WTC11 (cell line): ENCODE data around the gene TMEM272. TPM values are rescaled to one million over a fixed set of nuclear protein-coding genes. Genes with fewer than 3 reads are reported as not detected.

Experiments used
- ATAC-seq: fragments of 200-7000 bp; cut with Tn5 transposase; 2 replicates; pipeline ENCODE4 v1.10.0; 2021; ENCODE audit warnings: mild to moderate bottlenecking, moderate library complexity
- CTCF ChIA-PET: fragments of 300-600 bp; sonication (Branson Sonifier 250); formaldehyde crosslinking; loops from one replicate; lab custom pipeline; 2021; ENCODE audit warnings: antibody characterized with exemption; lab: Charles Lee
- POLR2A ChIA-PET: fragments of 350-600 bp; sonication (Branson Sonifier 250); formaldehyde crosslinking; loops from one replicate; lab custom pipeline; 2021; ENCODE audit warnings: antibody characterized with exemption; lab: Charles Lee
- DNase-seq: peaks from one replicate; pipeline ENCODE4 v3.0.0; 2021; ENCODE audit warnings: low spot score
- H3K27ac Mint-ChIP-seq: 2 replicates; pipeline ENCODE4 v1.8.0; 2021; ENCODE audit warnings: mixed read lengths
- H3K27me3 Mint-ChIP-seq: 2 replicates; pipeline ENCODE4 v1.8.0; 2021; ENCODE audit warnings: low read depth, mild to moderate bottlenecking, moderate library complexity, mixed read lengths
- H3K36me3 Mint-ChIP-seq: 2 replicates; pipeline ENCODE4 v1.8.0; 2021; ENCODE audit warnings: mixed read lengths
- H3K4me1 Mint-ChIP-seq: 2 replicates; pipeline ENCODE4 v1.8.0; 2022; ENCODE audit warnings: mixed read lengths
- H3K4me3 Mint-ChIP-seq: 2 replicates; pipeline ENCODE4 v1.8.0; 2021; ENCODE audit warnings: mild to moderate bottlenecking, moderate library complexity, mixed read lengths
- H3K9me3 Mint-ChIP-seq: 2 replicates; pipeline ENCODE4 v1.8.0; 2021; ENCODE audit warnings: mixed read lengths
- NR1H2 ChIP-seq: sonication (generic); formaldehyde crosslinking; IDR thresholded peaks from 2 replicates; pipeline ENCODE4 v1.9.0; 2021; ENCODE audit warnings: mild to moderate bottlenecking, moderate library complexity, missing genetic modification reagents
- RELA ChIP-seq: sonication (generic); formaldehyde crosslinking; IDR thresholded peaks from 2 replicates; pipeline ENCODE4 v1.8.1; 2022; ENCODE audit warnings: missing genetic modification reagents, mild to moderate bottlenecking, borderline replicate concordance
- total RNA-seq: library from RNA; stranded (reverse); gene quantifications from 3 replicates; pipeline ENCODE4 v1.2.3, GENCODE V29; 2021
- TF ChIP-seq, protein P1 (sequence below): sonication (generic); formaldehyde crosslinking; IDR thresholded peaks from 2 replicates; pipeline ENCODE4 v1.8.1; 2023; ENCODE audit warnings: mild to moderate bottlenecking, moderate library complexity, missing genetic modification reagents
- TF ChIP-seq, protein P2 (sequence below): sonication (generic); formaldehyde crosslinking; IDR thresholded peaks from 2 replicates; pipeline ENCODE4 v1.8.0; 2023; ENCODE audit warnings: missing genetic modification reagents, mild to moderate bottlenecking, borderline replicate concordance
- TF ChIP-seq, protein P3 (sequence below): sonication (generic); formaldehyde crosslinking; conservative IDR thresholded peaks from 2 replicates; pipeline ENCODE4 v1.8.1; 2022; ENCODE audit warnings: mild to moderate bottlenecking, missing genetic modification reagents

The TMEM272 gene
- total RNA-seq, 1 experiment from 2014 or later = not detected

DNA sequence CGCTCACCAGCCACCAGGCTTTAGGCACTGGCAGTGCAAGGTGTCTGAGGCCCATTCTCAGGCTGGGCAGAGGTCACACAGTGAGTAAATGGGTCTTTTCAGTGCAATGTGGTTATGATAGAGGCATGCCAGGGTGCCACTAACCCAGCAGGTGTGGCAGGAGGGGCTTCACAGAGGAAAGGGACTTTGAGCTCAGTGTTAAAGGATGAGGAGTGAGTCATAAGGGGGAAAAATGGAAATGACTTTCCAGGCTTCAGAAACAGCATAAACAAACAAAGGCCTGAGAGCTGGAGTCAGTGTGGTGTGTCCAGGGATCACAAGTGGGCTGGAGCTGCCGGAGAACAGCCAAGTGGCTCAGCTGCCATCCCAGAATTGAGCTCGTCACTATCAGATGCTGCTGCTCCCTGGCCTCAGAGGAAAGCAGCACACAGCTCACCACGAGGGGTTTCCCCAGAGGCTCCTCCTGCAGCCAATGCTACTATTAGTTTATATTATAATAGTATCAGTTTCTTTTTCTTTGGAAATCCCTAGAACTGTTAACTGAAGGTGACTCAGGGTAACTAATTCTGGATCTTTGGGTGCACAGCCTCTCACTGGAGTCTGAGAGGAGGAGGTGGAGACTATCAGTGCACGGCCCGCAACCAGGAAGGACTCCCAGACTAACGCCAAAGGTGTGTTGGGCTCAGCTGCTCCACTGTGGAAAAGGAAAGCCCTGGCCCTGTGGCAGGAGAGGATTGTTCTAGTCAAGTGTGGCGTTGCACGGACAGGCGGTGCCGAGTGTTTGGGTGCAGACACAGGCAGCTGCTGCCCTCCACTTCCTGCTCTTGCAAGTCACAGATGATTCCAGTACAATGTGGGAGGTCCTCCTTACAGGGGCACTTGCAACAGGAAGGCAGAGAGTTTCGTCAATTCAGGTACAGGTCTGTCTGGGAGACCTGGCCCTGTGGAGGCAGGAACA, 80.5 kb downstream of the TMEM272 start (continued):
- TF ChIP-seq, protein P1, sequence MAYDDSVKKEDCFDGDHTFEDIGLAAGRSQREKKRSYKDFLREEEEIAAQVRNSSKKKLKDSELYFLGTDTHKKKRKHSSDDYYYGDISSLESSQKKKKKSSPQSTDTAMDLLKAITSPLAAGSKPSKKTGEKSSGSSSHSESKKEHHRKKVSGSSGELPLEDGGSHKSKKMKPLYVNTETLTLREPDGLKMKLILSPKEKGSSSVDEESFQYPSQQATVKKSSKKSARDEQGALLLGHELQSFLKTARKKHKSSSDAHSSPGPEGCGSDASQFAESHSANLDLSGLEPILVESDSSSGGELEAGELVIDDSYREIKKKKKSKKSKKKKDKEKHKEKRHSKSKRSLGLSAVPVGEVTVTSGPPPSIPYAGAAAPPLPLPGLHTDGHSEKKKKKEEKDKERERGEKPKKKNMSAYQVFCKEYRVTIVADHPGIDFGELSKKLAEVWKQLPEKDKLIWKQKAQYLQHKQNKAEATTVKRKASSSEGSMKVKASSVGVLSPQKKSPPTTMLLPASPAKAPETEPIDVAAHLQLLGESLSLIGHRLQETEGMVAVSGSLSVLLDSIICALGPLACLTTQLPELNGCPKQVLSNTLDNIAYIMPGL (CRISPR knock-in tag) = no peak

DNA sequence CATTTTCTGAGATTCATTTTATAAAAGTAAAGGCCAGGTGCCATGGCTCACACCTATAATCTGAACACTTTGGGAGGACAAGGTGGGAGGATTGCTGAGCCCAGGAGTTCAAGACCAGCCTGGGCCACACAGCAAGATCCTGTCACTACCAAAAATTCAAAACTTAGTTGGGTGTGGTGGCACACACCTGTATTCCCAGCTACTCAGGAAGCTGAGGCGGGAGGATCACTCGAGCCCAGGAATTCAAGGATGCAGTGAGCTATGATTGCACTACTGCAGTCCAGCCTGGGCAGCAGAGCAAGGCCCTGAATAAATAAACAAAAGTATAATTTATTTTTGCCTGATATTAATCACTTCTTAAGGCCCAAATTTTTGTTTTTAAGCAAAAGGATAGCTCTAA, 81.5 kb downstream of the TMEM272 start:
- TF ChIP-seq NR1H2 (CRISPR knock-in tag) (no peak), RELA (CRISPR knock-in tag) (no peak)
- TF ChIP-seq, protein P2, sequence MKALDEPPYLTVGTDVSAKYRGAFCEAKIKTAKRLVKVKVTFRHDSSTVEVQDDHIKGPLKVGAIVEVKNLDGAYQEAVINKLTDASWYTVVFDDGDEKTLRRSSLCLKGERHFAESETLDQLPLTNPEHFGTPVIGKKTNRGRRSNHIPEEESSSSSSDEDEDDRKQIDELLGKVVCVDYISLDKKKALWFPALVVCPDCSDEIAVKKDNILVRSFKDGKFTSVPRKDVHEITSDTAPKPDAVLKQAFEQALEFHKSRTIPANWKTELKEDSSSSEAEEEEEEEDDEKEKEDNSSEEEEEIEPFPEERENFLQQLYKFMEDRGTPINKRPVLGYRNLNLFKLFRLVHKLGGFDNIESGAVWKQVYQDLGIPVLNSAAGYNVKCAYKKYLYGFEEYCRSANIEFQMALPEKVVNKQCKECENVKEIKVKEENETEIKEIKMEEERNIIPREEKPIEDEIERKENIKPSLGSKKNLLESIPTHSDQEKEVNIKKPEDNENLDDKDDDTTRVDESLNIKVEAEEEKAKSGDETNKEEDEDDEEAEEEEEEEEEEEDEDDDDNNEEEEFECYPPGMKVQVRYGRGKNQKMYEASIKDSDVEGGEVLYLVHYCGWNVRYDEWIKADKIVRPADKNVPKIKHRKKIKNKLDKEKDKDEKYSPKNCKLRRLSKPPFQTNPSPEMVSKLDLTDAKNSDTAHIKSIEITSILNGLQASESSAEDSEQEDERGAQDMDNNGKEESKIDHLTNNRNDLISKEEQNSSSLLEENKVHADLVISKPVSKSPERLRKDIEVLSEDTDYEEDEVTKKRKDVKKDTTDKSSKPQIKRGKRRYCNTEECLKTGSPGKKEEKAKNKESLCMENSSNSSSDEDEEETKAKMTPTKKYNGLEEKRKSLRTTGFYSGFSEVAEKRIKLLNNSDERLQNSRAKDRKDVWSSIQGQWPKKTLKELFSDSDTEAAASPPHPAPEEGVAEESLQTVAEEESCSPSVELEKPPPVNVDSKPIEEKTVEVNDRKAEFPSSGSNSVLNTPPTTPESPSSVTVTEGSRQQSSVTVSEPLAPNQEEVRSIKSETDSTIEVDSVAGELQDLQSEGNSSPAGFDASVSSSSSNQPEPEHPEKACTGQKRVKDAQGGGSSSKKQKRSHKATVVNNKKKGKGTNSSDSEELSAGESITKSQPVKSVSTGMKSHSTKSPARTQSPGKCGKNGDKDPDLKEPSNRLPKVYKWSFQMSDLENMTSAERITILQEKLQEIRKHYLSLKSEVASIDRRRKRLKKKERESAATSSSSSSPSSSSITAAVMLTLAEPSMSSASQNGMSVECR = no peak
- TF ChIP-seq, protein P3, sequence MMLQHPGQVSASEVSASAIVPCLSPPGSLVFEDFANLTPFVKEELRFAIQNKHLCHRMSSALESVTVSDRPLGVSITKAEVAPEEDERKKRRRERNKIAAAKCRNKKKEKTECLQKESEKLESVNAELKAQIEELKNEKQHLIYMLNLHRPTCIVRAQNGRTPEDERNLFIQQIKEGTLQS = no peak
- TF ChIP-seq, protein P1 (CRISPR knock-in tag) = no peak
- POLR2A ChIA-PET = no interaction called here
- DNase-seq (no peak), ATAC-seq (no peak)
- CTCF ChIA-PET = interaction anchor here (1.4 to 1.5 kb wide), 2 partner anchors 34 to 638 kb away, joined by 3 to 6 read pairs; no protein-coding TSS in a partner anchor
- Mint-ChIP-seq H3K4me3 (no peak overlapping the region), H3K4me1 (peaks cover 10% of the 10 kb centered on the region), H3K9me3 (no peaks in the 10 kb centered on the region), H3K36me3 (peaks cover 24% of the 10 kb centered on the region; the same call in 1 of the 2 replicates), H3K27me3 (no peaks in the 10 kb centered on the region), H3K27ac (no peak overlapping the region)

Other genes with a start within 250 kb of the TMEM272 start
- gene DHRS12, start 41.0 kb downstream of the TMEM272 start, total RNA-seq = 10.2 to 14.8 TPM (median 12.9 TPM) in 3 replicates
- not detected in 3 replicates for gene CCDC70, start 16.8 kb upstream of the TMEM272 start, total RNA-seq
- 10.2 to 11.8 TPM (median 11.6 TPM) in 3 replicates for gene ATP7B, start 166.3 kb upstream of the TMEM272 start, total RNA-seq
- gene ALG11, start 167.2 kb upstream of the TMEM272 start, total RNA-seq = 35.9 to 40.6 TPM (median 38.9 TPM) in 3 replicates
- gene UTP14C, start 179.5 kb upstream of the TMEM272 start, total RNA-seq = 18.5 to 20.5 TPM (median 19.2 TPM) in 3 replicates